GM21526 (cell line): ENCODE measurements around the gene KDR.

ENCODE experiments used
- ATAC-seq: cut with Tn5 transposase; IDR thresholded peaks from one replicate; pipeline ENCODE4 v1.9.1; 2021; ENCODE audit warnings: moderate library complexity; ENCODE audit not compliant: unreplicated experiment, low FRiP score

Gene KDR

DNA sequence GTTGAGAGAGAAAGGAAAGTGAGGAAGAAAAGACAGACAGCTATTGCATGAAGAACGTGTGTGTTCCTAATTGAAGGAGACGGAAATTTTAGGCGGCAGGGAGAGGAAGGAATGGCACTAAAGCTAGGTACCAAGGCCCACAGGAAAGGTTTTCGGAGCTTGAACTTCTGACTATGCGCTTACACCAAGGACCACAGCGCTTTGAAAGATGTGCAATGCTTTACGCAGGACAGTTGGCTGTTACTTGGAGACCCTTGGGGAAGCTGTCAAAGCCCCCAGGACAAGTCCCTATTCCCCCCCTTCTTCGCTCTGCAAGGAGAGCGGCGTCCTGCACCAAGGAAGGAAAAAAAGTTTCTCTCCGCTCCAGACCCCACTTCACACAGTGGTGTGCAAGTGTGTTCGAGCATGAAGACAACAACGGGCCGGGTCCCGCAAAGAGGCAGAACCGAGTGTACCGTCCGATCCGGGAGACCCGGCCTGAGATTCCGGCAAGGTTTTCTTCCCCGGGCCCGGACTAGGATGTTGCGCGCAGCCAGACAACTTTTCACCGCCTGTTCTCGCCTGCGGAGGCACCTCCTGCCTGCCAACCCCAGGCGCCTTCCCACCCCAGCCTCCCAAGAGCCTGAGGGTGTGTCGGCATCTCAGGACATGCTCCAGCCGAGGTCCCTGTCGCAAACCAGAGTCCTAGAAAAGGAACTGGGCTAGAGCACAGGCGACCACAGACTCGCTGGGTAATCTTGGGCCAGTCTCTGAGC lies 896 bp downstream of the KDR start:
- ATAC-seq = no peak

DNA sequence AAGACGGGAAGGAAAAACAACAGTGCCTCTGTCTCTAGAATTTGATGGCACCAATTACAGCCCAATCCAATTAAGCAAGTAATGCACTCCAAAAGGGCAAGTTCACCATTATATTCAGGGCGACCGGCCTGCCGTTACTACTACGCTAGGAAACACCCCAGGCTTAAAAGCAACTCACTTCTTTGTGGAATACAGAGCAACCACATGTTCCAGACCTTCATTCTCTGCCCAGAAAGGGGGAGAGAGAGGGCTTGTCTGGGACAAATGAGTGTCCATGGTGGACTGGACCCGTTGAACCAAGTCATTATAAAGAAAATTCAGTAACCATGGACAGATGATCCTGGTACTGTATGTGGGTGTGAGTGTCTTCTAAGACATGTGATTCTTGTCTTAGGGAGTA lies 1.6 kb downstream of the KDR start:
- ATAC-seq = no peak

DNA sequence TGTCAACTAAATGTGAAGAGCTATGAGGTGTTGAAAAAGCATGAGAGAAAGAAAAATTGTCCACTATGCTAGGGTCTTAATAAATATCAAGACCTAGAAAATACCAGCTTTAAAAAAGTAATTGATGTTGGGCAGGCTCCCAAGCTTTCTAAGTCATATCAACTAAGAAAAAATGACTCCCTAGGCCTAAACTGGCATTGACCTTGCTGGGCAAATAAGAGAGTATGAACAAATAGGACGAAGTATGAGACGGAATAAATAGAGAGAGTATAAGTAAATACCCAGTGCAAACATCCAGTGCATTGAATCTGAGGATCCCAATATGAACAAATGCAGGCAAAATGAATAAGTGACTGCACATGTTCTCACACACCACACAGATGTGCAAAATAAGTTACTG lies 3.2 kb downstream of the KDR start:
- ATAC-seq = no peak

DNA sequence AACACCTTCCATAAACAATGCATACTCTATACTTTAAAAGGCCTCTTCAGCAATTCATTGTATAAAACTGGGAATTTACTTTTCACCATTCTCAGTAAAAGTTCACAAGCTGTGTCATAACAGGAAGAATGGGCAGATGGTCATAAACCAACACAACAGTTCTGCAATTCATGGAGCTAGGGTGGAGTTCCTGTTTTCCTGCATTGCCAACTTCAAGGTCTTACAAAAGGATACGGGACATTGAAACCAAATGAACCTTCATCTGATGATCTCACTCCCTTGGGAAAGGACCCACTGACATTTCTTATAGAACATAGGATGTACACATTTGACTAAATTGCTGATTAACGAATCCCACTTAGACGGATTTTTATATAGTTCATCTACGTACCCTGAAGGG lies 4.1 kb downstream of the KDR start:
- ATAC-seq = no peak

DNA sequence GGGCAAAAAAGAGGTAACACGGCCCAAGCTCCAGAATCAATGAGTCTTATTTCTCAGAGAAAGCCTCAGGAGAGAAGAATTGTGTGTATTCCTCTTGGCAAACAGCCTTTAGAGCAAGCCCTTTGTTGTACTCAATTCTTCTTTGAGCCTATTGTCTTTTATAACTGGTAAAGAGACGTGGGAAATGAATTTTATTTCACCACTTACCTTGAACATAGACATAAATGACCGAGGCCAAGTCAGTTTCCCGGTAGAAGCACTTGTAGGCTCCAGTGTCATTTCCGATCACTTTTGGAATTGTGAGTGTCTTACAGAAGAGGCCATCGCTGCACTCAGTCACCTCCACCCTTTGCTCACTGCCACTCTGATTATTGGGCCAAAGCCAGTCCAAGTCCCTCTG lies 7.0 kb downstream of the KDR start:
- no peak for ATAC-seq

DNA sequence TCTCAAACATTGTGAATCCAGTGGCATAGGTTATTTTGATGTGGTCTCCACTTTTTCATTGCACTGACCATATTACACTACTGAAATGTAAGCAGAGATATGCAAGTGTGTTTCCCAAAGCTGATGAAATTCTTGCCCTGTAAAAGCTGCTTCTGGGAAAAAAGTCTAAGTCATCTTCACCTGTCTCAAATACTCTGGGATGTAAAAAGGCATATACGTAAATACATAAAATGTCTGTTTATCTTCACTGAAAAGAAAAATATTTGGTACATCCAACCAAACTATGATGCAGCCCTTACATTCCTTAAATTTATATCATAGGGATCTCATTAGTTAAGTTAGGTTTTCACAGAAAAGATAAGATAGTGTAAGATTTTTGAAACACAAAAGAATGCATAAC lies 7.9 kb downstream of the KDR start:
- no peak for ATAC-seq

DNA sequence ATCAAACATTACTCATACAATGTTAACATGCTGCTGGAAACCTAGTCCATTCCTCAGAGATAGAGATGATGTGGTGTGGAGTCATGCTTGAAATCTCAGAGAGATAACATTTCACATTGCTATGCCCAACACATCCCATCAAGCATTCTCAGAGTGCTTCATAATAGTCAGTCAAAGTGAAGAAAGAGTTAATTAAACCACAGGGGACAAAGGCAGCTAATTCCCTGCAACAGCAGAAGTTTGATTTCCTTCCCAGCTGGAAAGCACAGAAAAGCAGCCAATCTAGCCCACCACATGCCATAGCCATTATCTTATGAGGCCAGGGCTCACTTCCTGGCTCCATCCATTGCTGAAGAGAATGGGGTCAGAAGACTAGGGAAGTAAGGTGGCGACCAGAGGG lies 8.9 kb downstream of the KDR start:
- no peak for ATAC-seq

DNA sequence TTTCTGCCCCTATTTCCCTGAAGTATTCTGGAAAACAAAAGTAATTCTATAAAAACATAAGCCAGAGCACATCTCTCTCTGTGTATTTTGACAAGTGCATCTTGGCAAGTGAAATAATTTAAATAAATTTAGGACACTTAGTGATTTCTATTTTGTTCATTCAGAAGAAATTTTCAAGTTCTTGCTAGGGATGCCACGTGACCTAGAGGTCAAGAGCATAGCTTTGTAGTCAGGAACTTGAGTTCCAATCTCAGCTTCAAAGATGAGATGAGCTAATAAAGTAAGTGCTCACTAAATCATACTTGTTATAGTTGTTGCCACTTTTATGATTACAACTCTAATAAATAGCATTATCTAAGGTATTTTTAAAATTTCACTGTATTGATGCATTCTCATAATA lies 13.8 kb downstream of the KDR start:
- ATAC-seq = no peak

DNA sequence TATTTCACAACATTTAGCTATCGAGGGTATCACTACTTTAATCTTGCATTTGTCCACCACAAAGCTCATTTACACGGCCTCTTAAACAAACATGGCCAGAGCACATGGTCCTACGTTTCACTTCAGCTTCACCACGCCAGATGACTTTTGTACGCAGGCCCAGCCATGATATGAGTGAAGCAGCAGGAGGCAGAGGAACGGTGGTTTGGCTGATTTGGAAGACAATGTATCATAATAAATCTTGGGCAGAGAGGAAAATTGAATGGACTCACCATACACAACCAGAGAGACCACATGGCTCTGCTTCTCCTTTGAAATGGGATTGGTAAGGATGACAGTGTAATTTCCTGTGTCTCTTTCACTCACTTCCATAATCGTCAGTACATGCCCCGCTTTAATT lies 15.3 kb downstream of the KDR start:
- no peak for ATAC-seq

DNA sequence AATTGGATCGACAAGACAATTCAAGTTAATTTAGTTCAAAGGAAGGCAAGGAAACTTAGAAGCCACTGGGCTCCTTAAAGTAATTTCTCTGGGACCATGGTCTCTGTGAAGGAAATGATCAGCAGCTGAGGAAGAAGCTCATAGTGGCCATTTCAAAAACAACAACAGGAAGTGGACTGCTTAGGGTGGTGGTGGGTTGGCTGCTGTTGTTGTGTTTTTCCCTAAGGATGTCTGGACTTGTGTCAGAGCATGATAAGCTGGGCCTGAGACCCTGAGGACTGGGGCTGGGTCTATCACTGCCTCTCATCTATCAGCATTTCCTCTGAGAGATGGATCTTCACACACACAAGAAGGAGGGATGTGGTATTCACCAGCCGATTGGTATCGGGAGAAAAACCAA lies 18.3 kb downstream of the KDR start:
- ATAC-seq = no peak

DNA sequence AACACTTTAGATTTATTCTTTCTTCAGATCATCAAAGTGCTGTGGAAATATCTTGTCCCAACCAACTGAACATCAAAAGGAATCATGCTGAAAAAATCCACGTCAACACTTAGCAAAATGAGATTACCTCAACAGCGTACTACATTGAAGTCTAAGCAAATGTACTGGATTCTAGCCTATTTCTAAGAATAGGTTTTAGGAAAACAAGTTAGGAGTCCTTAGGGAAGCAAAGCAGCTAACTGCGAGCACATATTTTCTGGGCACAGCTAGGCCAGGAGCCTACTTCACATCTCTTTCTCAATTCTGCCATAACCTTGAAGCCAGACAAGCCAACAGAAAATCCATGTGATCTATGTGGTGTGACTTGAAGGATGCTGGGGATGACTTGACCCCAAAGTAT lies 22.2 kb downstream of the KDR start:
- ATAC-seq = no peak

DNA sequence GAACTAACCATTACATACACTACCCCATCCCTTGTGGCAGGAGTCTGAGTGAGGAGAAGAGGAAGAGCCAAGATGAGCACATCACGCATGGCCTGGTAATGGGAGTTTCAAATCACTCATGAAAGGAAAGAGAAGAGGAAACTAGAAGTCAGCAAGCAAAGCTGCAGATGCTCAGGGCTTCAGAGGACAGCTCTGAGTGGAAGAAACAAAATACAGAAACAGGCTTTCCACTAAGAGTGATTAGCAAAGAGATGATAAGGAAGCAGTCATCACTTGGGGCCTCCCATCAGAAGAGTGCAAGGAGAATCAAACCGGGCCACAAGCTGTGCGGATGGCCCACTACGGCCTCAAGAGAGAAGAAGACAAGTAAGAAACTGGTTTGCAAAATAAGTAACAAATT lies 25.6 kb downstream of the KDR start:
- ATAC-seq = no peak

DNA sequence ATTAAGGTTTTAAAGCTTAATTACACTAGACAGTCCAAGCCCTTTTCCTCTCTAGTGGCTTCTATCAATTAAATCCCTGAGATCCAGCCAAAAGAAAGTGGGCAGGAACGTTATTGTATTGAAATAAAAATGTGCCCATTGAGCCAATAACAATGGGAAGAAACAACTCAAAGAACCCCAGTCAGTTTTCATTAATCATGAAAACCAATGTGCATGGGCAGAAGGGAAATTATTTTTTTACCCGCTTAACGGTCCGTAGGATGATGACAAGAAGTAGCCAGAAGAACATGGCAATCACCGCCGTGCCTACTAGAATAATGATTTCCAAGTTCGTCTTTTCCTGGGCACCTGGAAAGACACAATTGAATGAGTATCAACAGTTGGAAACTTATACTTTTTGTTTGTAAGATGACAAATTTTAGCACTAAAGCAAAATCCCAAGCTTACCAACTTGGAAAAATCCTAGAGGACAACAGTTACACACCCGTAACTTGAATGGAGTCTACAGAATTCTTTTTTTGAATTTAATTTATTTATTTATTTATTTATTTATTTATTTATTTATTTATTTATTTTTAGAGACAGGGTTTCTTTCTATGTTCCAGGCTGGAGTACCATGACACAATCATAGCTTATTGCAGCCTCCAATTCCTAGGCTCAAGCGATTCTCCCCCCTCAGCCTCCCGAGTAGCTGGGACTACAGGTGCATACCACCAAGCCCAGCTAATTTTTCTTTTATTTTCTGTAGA lies 26.8 kb downstream of the KDR start:
- ATAC-seq = no peak

DNA sequence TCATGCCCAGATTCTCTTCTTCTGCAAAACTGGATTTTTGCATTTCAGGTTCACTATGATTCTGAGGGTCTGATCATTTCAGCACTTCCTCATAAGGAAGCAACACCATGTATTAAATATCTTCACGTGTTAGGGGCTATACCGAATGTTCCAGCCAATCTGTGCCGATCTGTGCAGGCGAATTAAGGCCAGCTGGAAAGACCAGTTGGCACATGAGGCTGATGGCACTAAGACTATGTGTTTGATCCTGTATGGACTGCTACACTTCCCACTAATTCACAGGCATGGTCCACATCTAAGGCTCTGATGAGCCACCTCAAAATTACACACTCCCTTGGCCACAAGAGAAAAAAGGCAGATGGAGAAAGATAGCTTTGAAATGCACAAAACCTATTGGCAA lies 28.8 kb downstream of the KDR start:
- ATAC-seq = no peak

DNA sequence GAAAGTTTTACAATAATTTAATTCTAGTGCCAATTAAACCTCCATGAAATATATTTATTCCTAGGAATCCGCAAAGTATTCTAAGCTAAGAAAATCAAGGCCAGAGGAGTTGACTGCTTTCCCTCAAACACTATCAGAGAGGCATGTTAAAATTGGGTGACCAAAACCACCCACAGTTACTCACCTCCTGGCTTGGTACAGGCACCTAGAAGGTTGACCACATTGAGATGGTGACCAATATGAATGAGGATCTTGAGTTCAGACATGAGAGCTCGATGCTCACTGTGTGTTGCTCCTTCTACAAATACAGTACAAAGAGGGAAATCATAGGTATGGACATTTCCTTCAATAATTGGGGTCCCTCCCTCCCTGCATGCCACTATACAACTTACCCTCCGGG lies 29.4 kb downstream of the KDR start:
- no peak for ATAC-seq

DNA sequence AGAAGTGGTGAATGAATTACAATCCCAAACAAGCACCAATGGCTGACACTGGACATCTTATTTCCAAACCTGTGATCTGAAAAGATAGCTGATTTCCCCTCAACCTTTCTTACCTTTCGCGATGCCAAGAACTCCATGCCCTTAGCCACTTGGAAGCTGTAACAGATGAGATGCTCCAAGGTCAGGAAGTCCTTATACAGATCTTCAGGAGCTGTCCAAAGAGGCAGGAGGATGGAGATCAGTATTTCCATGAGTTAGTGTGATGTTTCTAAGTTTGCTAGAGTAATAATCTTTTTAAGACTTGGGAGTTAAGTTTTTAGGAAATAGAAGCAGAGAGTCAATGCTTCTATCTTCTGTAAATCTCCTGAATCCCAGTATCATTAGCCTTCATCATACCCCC lies 32.9 kb downstream of the KDR start:
- no peak for ATAC-seq

DNA sequence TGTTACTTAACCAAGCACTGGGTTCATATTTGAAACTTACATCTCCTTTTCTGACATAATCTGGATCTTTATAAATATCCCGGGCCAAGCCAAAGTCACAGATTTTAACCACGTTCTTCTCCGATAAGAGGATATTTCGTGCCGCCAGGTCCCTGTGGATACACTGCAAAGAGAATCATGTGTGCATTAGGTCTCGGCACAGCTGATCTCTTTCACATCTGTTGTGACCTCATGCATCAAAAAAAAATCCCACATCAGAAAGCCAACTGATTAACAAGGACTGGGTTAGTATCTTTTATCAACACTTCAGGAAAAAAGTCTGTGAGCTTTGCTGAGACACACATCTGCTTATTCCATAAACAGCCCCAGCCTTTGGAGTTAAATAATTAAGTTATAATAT lies 35.5 kb downstream of the KDR start:
- no peak for ATAC-seq

DNA sequence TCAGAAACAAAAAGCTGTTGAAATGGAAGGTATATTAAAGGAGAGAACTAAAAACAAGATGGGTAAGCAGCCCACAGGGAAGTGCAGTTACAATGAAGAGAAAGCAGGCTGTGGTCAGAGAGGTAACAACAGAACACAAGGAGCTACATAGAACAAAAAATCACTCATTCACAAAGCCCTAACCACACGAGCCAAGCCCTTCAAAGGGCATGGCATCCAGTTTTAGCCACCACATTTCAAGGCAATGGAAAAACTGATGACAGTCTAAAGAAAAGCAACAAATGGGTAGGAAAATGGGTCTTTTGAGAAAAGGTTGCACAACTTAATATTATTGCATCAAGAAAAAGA lies 37.5 kb downstream of the KDR start:
- ATAC-seq = no peak

DNA sequence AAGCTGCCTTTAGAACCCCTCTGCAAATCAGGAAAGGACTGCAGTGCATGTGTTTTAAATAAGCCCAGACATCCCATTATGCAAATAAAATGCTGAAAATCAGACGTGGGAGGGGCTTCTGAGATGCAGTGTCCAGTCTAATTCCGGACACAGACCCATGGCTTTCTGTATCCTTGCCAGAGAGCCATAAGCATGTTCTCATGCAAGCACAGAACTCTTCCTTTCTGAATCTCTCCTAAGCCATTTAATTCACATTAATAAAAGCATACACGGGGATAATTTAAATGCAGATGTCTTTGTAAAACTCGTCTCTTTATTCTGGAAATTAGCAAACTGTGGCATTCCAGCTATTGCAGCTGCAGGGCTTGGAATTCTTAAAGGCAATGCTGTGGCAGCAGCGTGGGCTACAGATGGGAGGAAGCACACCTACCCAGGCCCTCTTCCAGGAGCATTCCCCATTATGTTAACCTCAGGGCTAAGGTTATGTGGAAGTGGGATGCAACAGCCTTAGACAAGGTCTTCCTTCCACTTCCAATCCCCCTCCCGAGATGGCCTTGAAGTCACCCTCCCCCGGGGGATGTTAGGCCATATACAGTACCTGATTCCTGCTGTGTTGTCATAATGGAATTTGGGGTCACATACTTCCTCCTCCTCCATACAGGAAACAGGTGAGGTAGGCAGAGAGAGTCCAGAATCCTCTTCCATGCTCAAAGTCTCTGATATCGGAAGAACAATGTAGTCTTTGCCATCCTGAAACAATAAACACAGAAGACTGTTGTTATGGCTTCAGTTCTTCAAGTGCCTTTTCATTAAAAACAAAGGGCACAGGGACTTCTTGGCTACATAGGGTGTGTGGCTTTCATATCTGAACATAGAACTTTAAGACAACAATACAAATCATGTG lies 38.1 kb downstream of the KDR start:
- ATAC-seq = no peak

DNA sequence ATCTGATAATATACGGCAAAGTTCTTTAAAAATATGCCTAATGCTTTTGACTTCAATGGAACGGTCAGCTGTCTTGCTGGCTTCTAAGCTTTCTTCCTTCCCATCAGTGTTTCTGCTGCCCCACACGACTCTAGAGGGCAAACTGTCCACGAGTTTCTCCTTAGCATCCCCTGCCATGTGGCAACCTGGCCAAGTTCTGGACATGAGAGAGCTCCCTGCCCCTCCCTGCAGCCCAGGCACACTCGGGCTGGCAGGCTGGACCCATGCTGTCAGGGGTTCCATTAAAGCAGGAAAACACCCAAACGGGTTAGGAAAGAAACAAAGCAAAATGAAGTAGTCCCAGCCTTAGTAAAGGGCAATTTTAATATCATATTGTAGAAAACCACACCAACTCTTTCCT lies 38.8 kb downstream of the KDR start:
- no peak for ATAC-seq

DNA sequence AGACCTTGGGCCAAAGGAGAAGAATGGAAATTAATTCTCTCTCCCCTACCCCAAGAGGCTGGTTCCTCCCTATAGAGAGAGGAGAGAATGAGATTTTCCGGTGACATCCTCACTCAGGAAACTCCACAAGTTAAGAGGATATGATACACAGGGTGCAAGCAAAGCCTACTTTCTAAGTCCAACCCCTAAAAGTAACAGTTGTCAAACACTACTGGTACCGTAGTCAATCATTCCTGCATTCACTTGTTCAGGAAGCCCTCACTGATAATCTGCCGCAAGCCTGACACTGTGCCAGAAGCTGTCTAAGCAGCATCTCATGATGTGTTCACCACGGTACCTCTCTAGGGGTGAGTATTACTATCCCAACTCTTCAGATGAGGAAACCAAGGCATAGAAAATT lies 41.7 kb downstream of the KDR start:
- no peak for ATAC-seq

DNA sequence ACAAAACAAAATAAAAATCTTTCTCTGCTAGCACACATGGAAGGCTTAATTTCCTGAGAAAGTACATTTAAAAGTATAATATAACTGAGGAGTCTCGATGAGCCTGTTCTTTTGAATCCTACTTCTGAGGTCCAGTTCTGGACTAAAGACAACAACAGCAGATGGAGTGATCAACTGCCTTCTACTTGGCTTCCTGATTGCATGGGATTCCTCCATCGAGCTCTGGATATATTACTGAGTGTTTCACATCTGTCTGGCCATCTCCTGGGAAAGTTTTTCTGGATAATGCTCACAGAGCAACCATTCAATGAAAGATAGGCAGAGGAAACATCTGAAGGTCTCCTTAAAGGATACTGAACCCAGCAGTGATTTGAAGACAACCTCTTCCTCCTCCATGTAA lies 42.6 kb downstream of the KDR start:
- ATAC-seq = no peak
